CD14-positive monocyte (primary cell): ENCODE results near the gene DEPDC5. TPM values are rescaled to one million over a fixed set of nuclear protein-coding genes. Genes with fewer than 3 reads are reported as not detected.
A peak's percentile ranks its signal among the peaks of the same experiment; 100 is the strongest.

ENCODE experiments used
- DNase-seq, 3 donors: peaks; one replicate each; pipeline ENCODE4 v3.0.0-alpha.2; 2011 to 2022
- H2AFZ ChIP-seq: 2 replicates; pipeline ENCODE4 v1.6.0; 2012; ENCODE audit warnings: mild to moderate bottlenecking, low read depth, low read length, inconsistent platforms; ENCODE audit not compliant: insufficient read depth, poor library complexity, severe bottlenecking
- H3K27ac ChIP-seq, 2 donors: 1 replicate in 1 of 2; 2 replicates in 1 of 2; pipeline ENCODE4 v1.5.1; 2012 to 2013; ENCODE audit warnings: low read length in 2 of 2, control low read depth in 1 of 2, inconsistent platforms in 1 of 2, low read depth in 1 of 2, mild to moderate bottlenecking in 1 of 2
- H3K27me3 ChIP-seq, 2 donors: one replicate each; pipeline versions ENCODE4 v1.6.0 to v1.6.1; 2011 to 2013; ENCODE audit warnings: low read length in 2 of 2; ENCODE audit not compliant: control insufficient read depth in 2 of 2, insufficient read depth in 2 of 2
- H3K36me3 ChIP-seq, 2 donors: replicated peaks in 1 of 2; 1 replicate in 1 of 2; 2 replicates in 1 of 2; pipeline versions ENCODE4 v1.5.1 to v1.6.1; 2012 to 2013; ENCODE audit warnings: low read length in 2 of 2, control low read depth in 1 of 2, inconsistent platforms in 1 of 2, mild to moderate bottlenecking in 1 of 2; ENCODE audit not compliant: insufficient read depth in 2 of 2, control insufficient read depth in 1 of 2
- H3K4me1 ChIP-seq, 2 donors: 1 replicate in 1 of 2; 2 replicates in 1 of 2; pipeline versions ENCODE4 v1.5.1 to v1.6.1; 2012 to 2013; ENCODE audit warnings: low read length in 2 of 2, control low read depth in 1 of 2, inconsistent platforms in 1 of 2, mild to moderate bottlenecking in 1 of 2, moderate library complexity in 1 of 2; ENCODE audit not compliant: insufficient read depth in 2 of 2, control insufficient read depth in 1 of 2
- H3K4me2 ChIP-seq: replicated peaks from 2 replicates; pipeline ENCODE3; 2012; ENCODE audit warnings: low read length, moderate library complexity, mild to moderate bottlenecking; ENCODE audit not compliant: poor library complexity, severe bottlenecking; ENCODE audit errors: extremely low read depth
- H3K4me3 ChIP-seq, 3 experiments: fragments of 200-600 bp in 1 of 3; sonication (generic) in 1 of 3; replicated peaks in 1 of 3; 1 replicate in 2 of 3; 2 replicates in 1 of 3; pipeline ENCODE4 v1.5.1; 2011 to 2013; ENCODE audit warnings: low read length in 3 of 3, mild to moderate bottlenecking in 3 of 3, control low read depth in 2 of 3, low read depth in 2 of 3, inconsistent platforms in 1 of 3, moderate library complexity in 1 of 3
- H3K79me2 ChIP-seq: 2 replicates; pipeline ENCODE4 v1.6.0; 2012; ENCODE audit warnings: mild to moderate bottlenecking, control low read depth, inconsistent platforms, low read length, moderate library complexity; ENCODE audit not compliant: insufficient read depth
- H3K9ac ChIP-seq: 2 replicates; pipeline ENCODE4 v1.6.0; 2017; ENCODE audit warnings: low read length, mild to moderate bottlenecking; ENCODE audit not compliant: insufficient read depth, poor library complexity, severe bottlenecking
- H3K9me3 ChIP-seq, 2 donors: replicated peaks in 1 of 2; 1 replicate in 1 of 2; 2 replicates in 1 of 2; pipeline versions ENCODE4 v1.5.1 to v1.6.1; 2012 to 2013; ENCODE audit warnings: low read length in 2 of 2, control low read depth in 1 of 2; ENCODE audit not compliant: control insufficient read depth in 1 of 2, insufficient read depth in 1 of 2
- H4K20me1 ChIP-seq: 2 replicates; pipeline ENCODE4 v1.6.0; 2012; ENCODE audit warnings: mild to moderate bottlenecking, low read length, control low read depth, moderate library complexity; ENCODE audit not compliant: insufficient read depth
- H3K27ac Mint-ChIP-seq, 7 donors: one replicate each; pipeline ENCODE4 v1.8.0; 2020; ENCODE audit warnings: mild to moderate bottlenecking in 7 of 7, mixed read lengths in 7 of 7, moderate library complexity in 6 of 7, inconsistent platforms in 2 of 7
- H3K27me3 Mint-ChIP-seq, 3 donors: one replicate each; pipeline ENCODE4 v1.8.0; 2021 to 2022; ENCODE audit warnings: low read depth in 3 of 3, mild to moderate bottlenecking in 3 of 3, mixed read lengths in 3 of 3, moderate library complexity in 3 of 3, inconsistent platforms in 1 of 3
- H3K36me3 Mint-ChIP-seq, 2 donors: one replicate each; pipeline ENCODE4 v1.8.0; 2020; ENCODE audit warnings: mixed read lengths in 2 of 2, inconsistent platforms in 1 of 2, mild to moderate bottlenecking in 1 of 2
- H3K4me1 Mint-ChIP-seq: one replicate; pipeline ENCODE4 v1.8.0; 2020; ENCODE audit warnings: mild to moderate bottlenecking, mixed read lengths
- H3K4me3 Mint-ChIP-seq, 2 donors: one replicate each; pipeline ENCODE4 v1.8.0; 2020; ENCODE audit warnings: mild to moderate bottlenecking in 2 of 2, mixed read lengths in 2 of 2, moderate library complexity in 1 of 2
- H3K9me3 Mint-ChIP-seq, 7 donors: one replicate each; pipeline ENCODE4 v1.8.0; 2020 to 2022; ENCODE audit warnings: mixed read lengths in 7 of 7, mild to moderate bottlenecking in 6 of 7, moderate library complexity in 6 of 7, inconsistent platforms in 2 of 7
- CTCF ChIP-seq: fragments of 200-600 bp; IDR thresholded peaks from one replicate; pipeline ENCODE4 v1.8.0; 2022; ENCODE audit warnings: antibody characterized with exemption, mild to moderate bottlenecking
- WGBS: methylation state at CpG from one replicate; pipeline ENCODE4 v1.1.5; 2013; ENCODE audit warnings: missing lambda C conversion rate; ENCODE audit not compliant: insufficient coverage; 5-methylcytosine and 5-hydroxymethylcytosine counted together
- intact Hi-C, 2 donors: fragments of 100-400 bp; cut with micrococcal nuclease; formaldehyde crosslinking; loops; one replicate each; pipeline versions ENCODE4 v1.15.0 to v1.15.1; 2023
- polyA plus RNA-seq, 3 donors: library from polyadenylated mRNA; depleted of rRNA in 1 of 3; unstranded in 2 of 3; stranded (reverse) in 1 of 3; fragments of 300-500 nt in 2 of 3; fragments of >200 nt in 1 of 3; fragmentation: Illumina TruSeq in 2 of 3; gene quantifications; 1 replicate in 2 of 3; 2 replicates in 1 of 3; pipeline ENCODE4 v1.2.3, GENCODE V29; 2012 to 2021

The DEPDC5 gene
- polyA plus RNA-seq, 3 donors = 2.2 to 19.5 (median 4.1) TPM

- Histone ChIP-seq H3K4me2 (peak overlapping the region; percentile 59), H3K4me1 (peaks cover 64 to 65% of the 10 kb centered on the region in 2 donors), H4K20me1 (no peaks in the 10 kb centered on the region), H3K9ac (peak overlapping the region; percentile 27), H3K36me3 (no peaks in the 10 kb centered on the region), H3K27me3 (no peaks in the 10 kb centered on the region), H3K4me3 (peak overlapping the region in 2 of 3 experiments; percentile 46 to 53), H3K27ac (peak overlapping the region; percentile 37 to 77), H3K9me3 (no peaks in the 10 kb centered on the region), H2AFZ (peak overlapping the region; percentile 40), H3K79me2 (no peaks in the 10 kb centered on the region)
- Mint-ChIP-seq H3K9me3 (peaks cover 0 to 3% (median 0%) of the 10 kb centered on the region in 7 donors), H3K27ac (peak overlapping the region; percentile 83 to 97 (median 93)), H3K27me3 (peaks cover 1 to 3% (median 2%) of the 10 kb centered on the region in 3 donors), H3K4me3 (peak overlapping the region; percentile 61 to 79), H3K4me1 (peaks cover 67% of the 10 kb centered on the region), H3K36me3 (peaks cover 2 to 3% of the 10 kb centered on the region in 2 donors)
- DNase-seq = peak; percentile 59 to 82 (median 71)
- WGBS = 0% methylated on average over 3 of the region's 5 CpGs
- no peak for TF ChIP-seq CTCF
- intact Hi-C loops = no loop called here
Measured at GRCh38 chr22:31923136-31923535, 169.3 kb downstream of the DEPDC5 start.

GRCh38 chr22:31923747-31924146 lies 169.9 kb downstream of the DEPDC5 start:
- no peaks in the 10 kb centered on the region for H3K79me2 ChIP-seq
- no peaks in the 10 kb centered on the region for H3K27me3 ChIP-seq
- Mint-ChIP-seq H3K27ac (peak overlapping the region; percentile 83 to 97 (median 93)), H3K27me3 (peaks cover 1 to 3% (median 2%) of the 10 kb centered on the region in 3 donors), H3K4me1 (peaks cover 62% of the 10 kb centered on the region), H3K9me3 (peaks cover 0 to 3% (median 0%) of the 10 kb centered on the region in 7 donors), H3K4me3 (peak overlapping the region in 1 of 2 donors; percentile 79), H3K36me3 (peaks cover 2 to 3% of the 10 kb centered on the region in 2 donors)
- H3K4me2 ChIP-seq = peak overlapping the region; percentile 59
- no peaks in the 10 kb centered on the region for H4K20me1 ChIP-seq
- peak overlapping the region in 1 of 3 experiments; percentile 53 for H3K4me3 ChIP-seq
- H3K27ac ChIP-seq = peak overlapping the region; percentile 37 to 77
- H3K36me3 ChIP-seq = no peaks in the 10 kb centered on the region
- peak overlapping the region; percentile 40 for H2AFZ ChIP-seq
- intact Hi-C loops = no loop called here
- TF ChIP-seq CTCF = no peak
- peak overlapping the region; percentile 27 for H3K9ac ChIP-seq
- DNase-seq = no peak
- H3K4me1 ChIP-seq = peaks cover 58 to 59% of the 10 kb centered on the region in 2 donors
- WGBS = no CpG with 5 or more reads among the region's 2 CpGs
- no peaks in the 10 kb centered on the region for H3K9me3 ChIP-seq
